OCI-LY3 (cell line): ENCODE data around the gene TEAD1.

Experiments used
- EZH2phosphoT487 ChIP-seq: fragments of 200-600 bp; shearing (Covaris generic); IDR thresholded peaks from 2 replicates; pipeline ENCODE4 v1.6.1; 2018; ENCODE audit warnings: antibody characterized with exemption, mixed run types, low read depth
- TF ChIP-seq, protein P1 (sequence below): fragments of 200-600, 300-600 bp; sonication (generic); IDR thresholded peaks from 2 replicates; pipeline ENCODE4 v1.5.1; 2014; ENCODE audit warnings: antibody characterized with exemption, low read length, low read depth

DNA sequence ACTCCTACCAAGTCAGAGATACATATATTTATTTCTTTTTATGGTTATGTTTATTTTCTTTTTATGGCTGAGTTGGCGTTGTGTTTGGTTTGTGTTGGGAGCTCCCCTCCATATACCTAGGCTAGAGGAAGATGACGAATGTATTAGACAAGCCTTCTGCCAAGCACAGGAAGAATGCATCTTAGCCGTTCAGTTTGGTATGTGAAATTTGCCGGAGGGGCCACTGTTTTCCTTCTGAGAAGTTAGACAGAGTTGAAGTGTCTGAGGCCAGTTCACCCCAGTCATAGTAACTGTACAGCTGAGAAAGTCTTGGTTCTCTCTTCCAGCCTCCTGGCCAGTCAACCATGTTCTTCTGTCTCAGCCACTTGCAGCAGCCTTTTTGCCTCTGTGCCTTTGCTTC, 29.8 kb downstream of the TEAD1 start:
- TF ChIP-seq, protein P1, sequence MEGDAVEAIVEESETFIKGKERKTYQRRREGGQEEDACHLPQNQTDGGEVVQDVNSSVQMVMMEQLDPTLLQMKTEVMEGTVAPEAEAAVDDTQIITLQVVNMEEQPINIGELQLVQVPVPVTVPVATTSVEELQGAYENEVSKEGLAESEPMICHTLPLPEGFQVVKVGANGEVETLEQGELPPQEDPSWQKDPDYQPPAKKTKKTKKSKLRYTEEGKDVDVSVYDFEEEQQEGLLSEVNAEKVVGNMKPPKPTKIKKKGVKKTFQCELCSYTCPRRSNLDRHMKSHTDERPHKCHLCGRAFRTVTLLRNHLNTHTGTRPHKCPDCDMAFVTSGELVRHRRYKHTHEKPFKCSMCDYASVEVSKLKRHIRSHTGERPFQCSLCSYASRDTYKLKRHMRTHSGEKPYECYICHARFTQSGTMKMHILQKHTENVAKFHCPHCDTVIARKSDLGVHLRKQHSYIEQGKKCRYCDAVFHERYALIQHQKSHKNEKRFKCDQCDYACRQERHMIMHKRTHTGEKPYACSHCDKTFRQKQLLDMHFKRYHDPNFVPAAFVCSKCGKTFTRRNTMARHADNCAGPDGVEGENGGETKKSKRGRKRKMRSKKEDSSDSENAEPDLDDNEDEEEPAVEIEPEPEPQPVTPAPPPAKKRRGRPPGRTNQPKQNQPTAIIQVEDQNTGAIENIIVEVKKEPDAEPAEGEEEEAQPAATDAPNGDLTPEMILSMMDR: no peak
- TF ChIP-seq EZH2phosphoT487: no peak
